Measurements from ENCODE around the gene HADHB. TPM values are rescaled to one million over a fixed set of nuclear protein-coding genes. Genes with fewer than 3 reads are reported as not detected.

Gene HADHB
- total RNA-seq, 2 donors from 2014 or later: 119 to 130 TPM

DNA sequence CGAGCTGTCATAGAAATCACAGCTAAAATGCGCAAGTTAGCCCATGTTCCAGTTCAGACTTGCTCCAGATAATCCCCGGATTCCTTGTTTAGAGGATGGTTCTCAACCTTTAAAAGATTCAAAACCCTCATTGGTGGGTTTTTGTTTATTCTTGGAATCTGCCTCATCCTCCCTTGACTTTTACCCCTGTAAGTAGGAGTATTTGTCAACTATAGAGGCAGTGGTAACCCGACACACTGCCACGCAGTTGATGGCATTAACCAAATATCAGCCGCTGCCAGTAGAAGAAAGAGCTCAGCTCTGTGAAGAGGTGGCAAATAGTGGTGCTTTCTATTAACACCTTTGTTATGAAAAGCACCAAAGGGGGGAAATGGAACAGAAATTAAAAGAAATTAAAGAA lies 60.8 kb downstream of the HADHB start:
- 47% methylated on average over 6 of the region's 6 CpGs for WGBS

DNA sequence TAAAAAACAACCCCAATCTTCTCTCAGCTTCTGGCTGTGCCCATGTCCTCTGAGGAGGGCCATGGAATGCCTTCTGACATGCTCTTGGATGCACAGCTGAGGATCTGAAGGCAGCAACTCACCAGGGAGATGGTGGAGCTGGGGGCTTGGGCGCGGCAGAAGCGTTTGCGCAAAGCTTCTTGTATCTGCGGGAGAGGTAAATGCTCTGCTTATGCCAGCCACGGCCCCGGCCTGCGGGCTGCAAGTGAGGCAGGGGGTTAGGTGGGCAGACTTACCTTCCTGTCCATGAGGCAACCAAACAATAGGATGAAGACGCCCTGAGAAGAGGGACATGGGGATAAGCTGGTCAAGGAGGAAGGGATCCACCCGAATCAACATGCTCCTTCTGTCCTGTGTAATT lies 65.2 kb downstream of the HADHB start:
- Histone ChIP-seq H3K27me3 (replicated peaks; ENCODE audit: insufficient read depth) (no peaks in the 10 kb centered on the region), H3K27ac (no peak overlapping the region), H3K4me1 (replicated peaks) (no peaks in the 10 kb centered on the region), H3K4me3 (no peak overlapping the region), H3K36me3 (no peaks in the 10 kb centered on the region), H3K9me3 (no peaks in the 10 kb centered on the region)
- intact Hi-C loops (cut with DNase I): no loop called here
- WGBS: 88% methylated on average over 10 of the region's 10 CpGs
- DNase-seq (ENCODE audit: low spot score): no peak
- TF ChIP-seq POLR2AphosphoS5 (IDR thresholded peaks at IDR 0.05): no peak
- TF ChIP-seq CTCF (IDR thresholded peaks at IDR 0.05): no peak
- no peak for TF ChIP-seq POLR2A (IDR thresholded peaks at IDR 0.05)

More for the DNA sequence above, 60.8 kb downstream of the HADHB start:
- Histone ChIP-seq H3K27ac (no peak overlapping the region), H3K4me1 (replicated peaks) (no peaks in the 10 kb centered on the region), H3K36me3 (no peaks in the 10 kb centered on the region), H3K4me3 (no peak overlapping the region), H3K9me3 (no peaks in the 10 kb centered on the region), H3K27me3 (replicated peaks; ENCODE audit: insufficient read depth) (no peaks in the 10 kb centered on the region)
- intact Hi-C loops (cut with DNase I): no loop called here
- DNase-seq (ENCODE audit: low spot score): no peak
- TF ChIP-seq POLR2A (IDR thresholded peaks at IDR 0.05): no peak
- TF ChIP-seq POLR2AphosphoS5 (IDR thresholded peaks at IDR 0.05): no peak

DNA sequence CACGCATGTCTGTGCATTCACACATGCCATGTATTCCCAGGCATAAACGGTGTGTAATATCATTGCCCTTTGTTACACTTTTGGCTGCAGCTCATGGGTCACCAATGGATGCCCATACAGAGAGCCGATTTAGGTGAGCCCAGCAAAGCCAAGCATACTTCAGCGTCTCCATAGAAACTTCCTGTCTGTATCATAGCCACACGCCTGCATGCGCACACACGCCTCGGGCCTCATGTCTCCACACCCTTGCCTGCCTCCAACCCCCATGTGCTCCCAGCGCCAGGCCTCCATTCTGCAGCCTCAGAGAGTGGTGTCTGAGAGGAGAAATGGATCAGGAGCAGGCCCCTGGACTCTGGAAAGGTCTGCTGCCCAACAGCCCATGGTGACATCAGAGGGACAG lies 67.7 kb downstream of the HADHB start:
- no peaks in the 10 kb centered on the region for H3K36me3 ChIP-seq
- DNase-seq (ENCODE audit: low spot score): no peak
- no peaks in the 10 kb centered on the region for H3K4me1 ChIP-seq (replicated peaks)
- WGBS: 70% methylated on average over 9 of the region's 9 CpGs
- H3K27me3 ChIP-seq (replicated peaks; ENCODE audit: insufficient read depth): no peaks in the 10 kb centered on the region
- no peaks in the 10 kb centered on the region for H3K9me3 ChIP-seq
- H3K4me3 ChIP-seq: no peak overlapping the region
- intact Hi-C loops (cut with DNase I): no loop called here
- no peak overlapping the region for H3K27ac ChIP-seq
- no peak for TF ChIP-seq POLR2AphosphoS5 (IDR thresholded peaks at IDR 0.05)
- TF ChIP-seq CTCF (IDR thresholded peaks at IDR 0.05): no peak
- no peak for TF ChIP-seq POLR2A (IDR thresholded peaks at IDR 0.05)

DNA sequence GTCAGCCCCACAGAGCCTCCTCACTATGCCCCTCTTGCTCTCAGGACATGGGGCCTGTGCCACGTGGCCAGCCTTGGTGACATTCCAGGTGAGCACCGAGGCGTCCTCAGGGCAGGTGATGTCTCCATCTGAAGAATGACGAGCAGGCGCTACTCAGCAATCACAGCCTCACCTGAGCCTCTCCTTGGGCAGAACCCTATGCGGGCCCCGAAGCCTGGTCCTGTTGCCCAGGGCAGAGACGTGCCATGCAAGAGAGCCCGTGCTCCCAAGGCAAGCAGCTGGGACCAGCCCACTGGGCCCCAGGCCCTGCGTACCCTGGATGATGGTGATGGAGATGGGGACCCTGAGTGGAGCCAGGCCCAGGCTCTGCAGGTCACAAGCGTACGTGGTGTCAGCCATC lies 68.7 kb downstream of the HADHB start:
- intact Hi-C loops (cut with DNase I): no loop called here
- H3K4me3 ChIP-seq: no peak overlapping the region

DNA sequence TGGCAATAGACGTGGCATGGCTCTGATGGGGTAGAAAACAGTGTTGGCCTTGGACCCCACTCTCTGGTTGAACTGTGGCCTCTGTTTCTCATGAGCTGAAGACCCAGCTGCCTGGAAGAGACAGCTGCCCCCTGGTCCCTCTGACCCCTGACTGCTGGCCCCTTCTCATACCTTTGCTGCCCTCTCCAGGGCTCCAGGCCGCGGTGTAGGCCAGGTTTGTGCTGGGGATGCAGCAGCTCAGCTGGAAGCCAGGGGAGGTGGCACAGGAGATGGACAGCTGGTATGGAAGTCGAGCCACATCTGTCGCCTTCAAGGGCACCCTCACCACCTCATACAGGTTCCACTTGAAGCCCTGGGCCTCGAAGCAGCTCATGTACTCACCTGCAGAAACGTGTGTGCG lies 69.5 kb downstream of the HADHB start:
- no peaks in the 10 kb centered on the region for H3K27me3 ChIP-seq (replicated peaks; ENCODE audit: insufficient read depth)
- no peaks in the 10 kb centered on the region for H3K4me1 ChIP-seq (replicated peaks)
- H3K9me3 ChIP-seq: no peaks in the 10 kb centered on the region
- no peaks in the 10 kb centered on the region for H3K36me3 ChIP-seq
- WGBS: 82% methylated on average over 8 of the region's 8 CpGs
- H3K27ac ChIP-seq: no peak overlapping the region
- intact Hi-C loops (cut with DNase I): no loop called here
- TF ChIP-seq CTCF (IDR thresholded peaks at IDR 0.05): no peak
- TF ChIP-seq POLR2AphosphoS5 (IDR thresholded peaks at IDR 0.05): no peak
- TF ChIP-seq POLR2A (IDR thresholded peaks at IDR 0.05): no peak
- H3K4me3 ChIP-seq: no peak overlapping the region
- no peak for DNase-seq (ENCODE audit: low spot score)

More for the DNA sequence above, 68.7 kb downstream of the HADHB start:
- Histone ChIP-seq H3K36me3 (no peaks in the 10 kb centered on the region), H3K4me1 (replicated peaks) (no peaks in the 10 kb centered on the region), H3K9me3 (no peaks in the 10 kb centered on the region), H3K27ac (no peak overlapping the region), H3K27me3 (replicated peaks; ENCODE audit: insufficient read depth) (no peaks in the 10 kb centered on the region)
- WGBS: 92% methylated on average over 12 of the region's 12 CpGs
- no peak for DNase-seq (ENCODE audit: low spot score)
- no peak for TF ChIP-seq POLR2AphosphoS5 (IDR thresholded peaks at IDR 0.05)
- no peak for TF ChIP-seq POLR2A (IDR thresholded peaks at IDR 0.05)
- TF ChIP-seq CTCF (IDR thresholded peaks at IDR 0.05): no peak
